HG03460 (cell line): ENCODE measurements around the gene PDZRN4.
"Not testable (repeated sequence)": the region's sequence is repeated elsewhere in the genome, so short reads cannot be mapped to it uniquely, and the experiment has no call there.

Source experiments
- ATAC-seq: cut with Tn5 transposase; IDR thresholded peaks from one replicate; pipeline ENCODE4 v1.9.1; 2021; ENCODE audit not compliant: unreplicated experiment

PDZRN4 gene

DNA sequence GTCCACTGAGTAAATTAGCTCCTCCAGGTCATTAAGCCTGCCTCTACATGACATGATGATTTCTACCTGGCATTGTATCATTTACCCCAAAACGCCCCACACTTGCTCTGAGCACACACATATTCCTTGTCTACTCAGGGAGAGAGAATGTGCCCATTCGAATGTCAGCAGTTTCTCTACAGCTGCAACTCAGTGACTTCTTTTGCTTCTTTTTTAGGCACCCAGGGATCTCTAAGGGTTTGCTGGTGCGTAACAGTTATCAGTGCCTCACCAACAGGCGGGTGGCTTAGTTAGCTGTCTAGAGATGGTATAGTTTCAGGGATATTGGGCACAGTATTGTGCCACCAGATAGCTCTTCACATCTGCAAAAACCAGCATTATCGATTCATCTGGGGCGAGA is 316.9 kb downstream of the PDZRN4 start:
- ATAC-seq = no peak

DNA sequence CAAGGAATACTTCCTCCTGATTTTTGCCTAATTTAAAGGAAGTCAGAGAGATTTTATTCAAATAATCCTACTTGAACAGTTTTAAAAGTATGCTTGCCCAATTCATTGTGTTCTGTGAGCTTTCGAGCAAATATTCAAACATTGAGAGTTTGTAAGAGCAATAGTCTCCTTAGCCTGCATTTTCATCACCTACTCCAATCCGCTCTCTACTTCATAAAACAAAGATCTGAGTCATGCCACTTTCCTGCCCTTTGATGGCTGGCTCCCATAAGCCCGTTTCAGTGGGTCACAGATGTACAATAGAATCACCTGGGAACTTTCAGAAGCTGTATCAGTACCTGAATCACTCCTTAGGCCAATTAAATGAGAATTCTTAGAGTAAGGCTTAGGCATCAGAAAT is 319.2 kb downstream of the PDZRN4 start:
- no peak for ATAC-seq

GRCh38 chr12:41509271-41510055 is 321.3 kb downstream of the PDZRN4 start:
- no peak for ATAC-seq

GRCh38 chr12:41510470-41510869 is 322.4 kb downstream of the PDZRN4 start:
- no peak for ATAC-seq

- no peak for ATAC-seq
Measured at GRCh38 chr12:41511247-41511646, 323.1 kb downstream of the PDZRN4 start.

DNA sequence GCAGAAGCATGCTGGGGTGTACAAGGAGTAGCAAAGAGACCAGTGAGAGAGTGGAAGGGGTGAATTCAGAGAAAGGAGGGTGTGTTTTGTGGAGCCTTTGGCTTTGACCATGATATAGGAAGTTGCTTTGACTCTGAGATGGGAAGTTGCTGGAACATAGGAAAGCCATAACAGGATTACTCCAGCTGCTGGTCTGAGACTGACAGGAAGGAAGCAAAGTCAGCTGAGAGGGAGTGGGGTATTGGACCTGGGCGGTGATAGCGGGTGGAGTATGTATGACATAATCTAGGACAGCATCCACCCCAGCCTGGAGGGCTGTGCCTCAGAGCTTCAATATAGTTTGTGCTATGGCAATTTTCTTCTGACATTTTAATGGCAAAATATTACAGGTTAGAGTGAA is 324.4 kb downstream of the PDZRN4 start:
- ATAC-seq = no peak

DNA sequence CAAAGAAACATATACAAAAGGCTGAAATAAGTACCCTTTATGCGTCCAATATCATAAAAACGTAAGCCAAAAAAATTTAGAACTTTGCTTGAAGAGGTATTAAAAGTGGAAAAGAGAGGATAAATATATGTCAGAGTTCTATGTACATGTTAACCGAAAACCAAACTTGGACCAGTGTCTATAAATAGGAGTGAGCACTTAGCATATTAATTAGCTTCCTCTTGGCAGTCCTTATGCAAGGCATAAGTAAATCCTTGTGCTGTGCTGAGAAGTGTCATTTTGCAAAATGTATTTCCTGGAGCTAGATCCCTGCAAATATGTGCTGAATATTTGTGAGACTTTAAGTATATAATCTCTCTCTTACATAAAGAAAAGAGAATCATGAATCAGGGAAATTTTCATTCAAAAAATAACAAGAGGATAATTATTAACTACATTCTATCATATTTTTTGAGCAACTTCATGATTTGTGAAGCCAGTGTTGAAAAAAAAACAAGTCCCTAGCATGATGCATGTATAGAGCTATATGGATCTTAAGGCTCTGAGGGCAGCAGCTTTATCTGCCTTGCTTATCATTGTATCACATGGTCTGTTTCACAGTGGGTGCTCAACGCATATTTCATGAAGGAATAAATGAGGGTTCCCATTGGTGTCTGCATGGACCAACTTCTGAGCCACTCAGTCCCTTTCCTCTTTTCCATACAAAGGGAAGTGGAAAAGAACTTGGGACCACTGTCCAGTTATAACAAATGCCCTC is 326.1 kb downstream of the PDZRN4 start:
- ATAC-seq = no peak

DNA sequence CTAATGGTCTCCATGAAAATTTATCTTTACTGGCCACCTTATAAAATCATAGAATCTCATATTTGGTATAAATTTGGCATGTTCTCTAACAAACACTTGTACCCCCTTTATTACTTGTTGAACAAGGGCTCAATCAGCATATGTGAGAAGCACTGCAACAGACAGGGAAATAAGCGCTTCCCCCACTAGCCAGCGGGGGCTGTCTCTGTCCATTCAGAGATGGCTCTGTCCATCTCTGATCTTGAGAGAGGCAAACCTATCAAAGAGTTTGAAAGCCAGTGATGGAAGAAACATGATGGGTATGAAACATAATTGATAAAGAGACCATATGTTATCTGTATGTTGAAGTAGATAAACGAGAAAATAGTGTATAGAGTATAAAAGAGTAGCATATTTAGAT is 326.8 kb downstream of the PDZRN4 start:
- ATAC-seq = no peak

DNA sequence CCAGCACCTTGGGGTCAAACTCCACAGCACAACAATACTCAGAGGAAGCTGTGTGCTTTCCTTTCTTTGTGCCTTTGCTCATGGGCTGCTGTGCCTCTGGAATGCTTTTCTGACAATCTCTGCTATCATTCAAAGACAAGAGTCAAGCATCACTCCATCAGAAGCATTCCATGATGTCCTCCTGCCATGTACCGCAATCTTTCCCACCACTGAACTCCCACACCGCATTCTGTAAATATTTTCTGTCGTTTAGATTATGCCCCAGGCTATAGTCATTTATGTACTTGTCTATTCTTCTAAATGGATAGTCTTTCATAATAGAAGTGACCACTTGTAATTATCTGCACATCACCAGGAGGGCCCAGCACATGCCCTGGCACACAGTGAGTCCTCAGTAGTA is 327.8 kb downstream of the PDZRN4 start:
- ATAC-seq = no peak

GRCh38 chr12:41520869-41521268 is 332.7 kb downstream of the PDZRN4 start:
- ATAC-seq = no peak

GRCh38 chr12:41521872-41522379 is 333.8 kb downstream of the PDZRN4 start:
- peak; percentile 75 for ATAC-seq

DNA sequence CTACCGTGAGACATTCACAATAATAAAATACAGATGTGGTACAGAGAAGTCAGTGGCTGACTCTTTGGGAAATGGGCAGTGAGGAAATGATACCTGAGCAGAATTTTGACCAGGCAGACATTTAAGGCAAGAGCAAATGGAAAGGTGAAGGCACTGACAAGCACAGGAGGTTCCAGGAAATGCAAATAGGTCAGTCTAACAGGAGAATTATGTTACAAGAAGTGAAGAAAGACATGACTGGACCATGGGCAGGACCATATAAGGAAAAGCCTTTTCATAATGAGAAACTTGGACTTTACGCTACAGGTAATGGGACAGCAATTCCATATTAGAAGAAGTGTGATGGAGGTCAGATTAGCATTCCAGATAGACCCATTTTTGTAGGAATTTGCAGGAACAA is 338.9 kb downstream of the PDZRN4 start:
- no peak for ATAC-seq

- ATAC-seq = no peak
Measured at GRCh38 chr12:41527534-41528116, 339.5 kb downstream of the PDZRN4 start.

GRCh38 chr12:41528874-41529273 is 340.8 kb downstream of the PDZRN4 start:
- no peak for ATAC-seq

- ATAC-seq = no peak
Measured at GRCh38 chr12:41530441-41530840, 342.3 kb downstream of the PDZRN4 start.

GRCh38 chr12:41531147-41531829 is 343.2 kb downstream of the PDZRN4 start:
- no peak for ATAC-seq

GRCh38 chr12:41532072-41532471 is 344.0 kb downstream of the PDZRN4 start:
- ATAC-seq = no peak

DNA sequence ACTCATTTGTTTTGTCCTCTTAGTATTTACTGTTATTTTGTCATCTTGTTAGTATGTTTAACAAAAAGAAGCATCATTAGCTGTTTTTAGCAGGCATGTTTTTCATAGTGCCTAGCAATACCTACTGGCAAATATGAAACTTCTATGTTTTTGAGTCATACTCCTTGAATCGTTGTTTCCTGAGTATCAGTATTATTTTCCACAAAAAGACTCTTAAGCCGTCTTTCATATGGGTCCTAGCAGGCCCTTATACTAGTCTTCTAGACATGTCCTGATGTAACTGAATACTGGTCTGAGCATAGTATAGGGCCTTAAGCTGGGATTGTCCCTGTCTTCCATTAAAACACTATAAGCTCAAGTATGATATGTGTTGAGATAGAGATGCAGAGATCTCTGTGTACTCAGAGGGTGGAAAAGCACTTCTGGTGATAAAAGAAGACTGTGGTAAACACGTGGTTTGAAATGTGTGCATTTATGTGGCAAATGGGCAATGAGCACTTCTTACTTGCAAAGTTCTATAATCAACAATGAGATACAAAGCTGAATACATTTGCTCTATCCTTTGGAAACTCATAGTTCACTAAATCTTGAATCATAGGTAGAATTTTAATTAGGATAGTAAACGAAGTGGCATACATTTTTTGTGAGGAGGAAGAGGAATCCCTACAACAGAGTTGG is 348.8 kb downstream of the PDZRN4 start:
- no peak for ATAC-seq

GRCh38 chr12:41537522-41537921 is 349.4 kb downstream of the PDZRN4 start:
- ATAC-seq = no peak

DNA sequence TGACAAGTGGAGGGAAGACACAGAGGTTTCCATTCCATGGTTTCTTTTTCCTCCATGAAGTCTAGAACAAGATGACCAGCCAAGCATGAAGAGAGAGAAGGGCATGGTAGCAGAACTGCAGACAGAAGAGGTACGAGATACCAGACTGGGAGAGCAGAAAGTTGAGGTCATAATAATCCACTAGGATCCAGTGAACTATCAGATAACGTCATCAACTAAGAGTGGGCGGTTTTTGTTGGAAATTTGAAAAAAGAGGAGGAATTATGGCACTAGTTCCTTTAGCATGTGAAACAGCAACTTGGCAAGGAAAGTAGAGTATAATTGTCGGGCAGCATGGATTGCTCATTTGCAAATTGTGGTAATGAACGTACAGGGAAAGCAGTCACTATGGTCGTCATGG is 357.6 kb downstream of the PDZRN4 start:
- no peak for ATAC-seq

GRCh38 chr12:41547071-41547470 is 359.0 kb downstream of the PDZRN4 start:
- ATAC-seq = not testable (repeated sequence)
